Loucy (cell line): ENCODE measurements around the gene ACSL5.

Experiments used
- CTCF ChIP-seq: fragments of 200-600 bp; sonication (generic); conservative IDR thresholded peaks from 2 replicates; pipeline ENCODE4 v1.5.1; 2014; ENCODE audit warnings: mild to moderate bottlenecking, antibody characterized with exemption, low read length
- EZH2phosphoT487 ChIP-seq: fragments of 200-600 bp; IDR thresholded peaks from 2 replicates; pipeline ENCODE4 v1.6.1; 2018; ENCODE audit warnings: antibody characterized with exemption, mild to moderate bottlenecking, moderate library complexity, borderline replicate concordance

- TF ChIP-seq CTCF (peak; percentile 59), EZH2phosphoT487 (no peak)
Observed at GRCh38 chr10:112456533-112456932, 82.6 kb downstream of the ACSL5 start.
